A549 (cell line): ENCODE data around the gene C15orf39. TPM values are rescaled to one million over a fixed set of nuclear protein-coding genes. Genes with fewer than 3 reads are reported as not detected.

Source experiments
- ATAC-seq, 2 experiments: fragments of 200-7000 bp in 1 of 2; fragments of >200 bp in 1 of 2; cut with Nextera tagmentation in 1 of 2; cut with Tn5 transposase in 1 of 2; 3 replicates each; pipeline versions ENCODE4 v1.8.0 to v1.9.1; 2018 to 2020; ENCODE audit warnings: mild to moderate bottlenecking in 1 of 2, moderate library complexity in 1 of 2
- CTCF ChIA-PET: fragments of 300-600 bp; sonication (Branson Sonifier 250); formaldehyde crosslinking; extraction: SDS; loops from one replicate; lab custom pipeline; 2021; ENCODE audit warnings: antibody characterized with exemption, inconsistent platforms; lab: Yijun Ruan, JAX
- POLR2A ChIA-PET: fragments of 350-600 bp; formaldehyde crosslinking; extraction: SDS; loops from one replicate; lab custom pipeline; 2021; ENCODE audit warnings: antibody characterized with exemption, inconsistent platforms; lab: Yijun Ruan, JAX
- DNase-seq, 2 experiments: peaks; one replicate each; pipeline versions ENCODE4 v3.0.0 to v3.0.0-alpha.2; 2011 to 2016; ENCODE audit warnings: low read depth in 1 of 2, low spot score in 1 of 2
- FAIRE-seq: peaks from 2 replicates; lab custom pipeline; 2011; peaks lifted over from hg19 to GRCh38; lab: Jason Lieb, UNC
- H3K27ac ChIP-seq, 2 experiments: fragments of >200 bp; sonication (Bioruptor Twin); formaldehyde crosslinking; 3 replicates each; pipeline ENCODE4 v1.5.1; 2016 to 2017
- H3K4me1 ChIP-seq: fragments of >200 bp; sonication (Bioruptor Twin); formaldehyde crosslinking; 3 replicates; pipeline ENCODE4 v1.6.1; 2016
- H3K4me2 ChIP-seq: fragments of >200 bp; sonication (Bioruptor Twin); formaldehyde crosslinking; 3 replicates; pipeline ENCODE4 v1.6.1; 2016
- H3K4me3 ChIP-seq: fragments of >200 bp; sonication (Bioruptor Twin); formaldehyde crosslinking; 3 replicates; pipeline ENCODE4 v1.5.1; 2016
- H3K9me3 ChIP-seq: fragments of >200 bp; sonication (Bioruptor Twin); formaldehyde crosslinking; 3 replicates; pipeline ENCODE4 v1.6.1; 2016
- CBX8 ChIP-seq: fragments of 200-600 bp; sonication (generic); IDR thresholded peaks from 2 replicates; pipeline ENCODE4 v1.6.1; 2016
- CHD2 ChIP-seq: fragments of 150-350 bp; IDR thresholded peaks from 2 replicates; pipeline ENCODE4 v1.6.1; 2014; ENCODE audit warnings: low read length; ENCODE audit not compliant: partially characterized antibody
- EHF ChIP-seq: fragments of 250-450 bp; sonication (Bioruptor Pico); IDR thresholded peaks from 2 replicates; pipeline ENCODE4 v1.5.0; 2020; ENCODE audit warnings: mild to moderate bottlenecking
- FOSL2 ChIP-seq, 2 experiments: fragments of 450-650 bp in 1 of 2; fragments of >200 bp in 1 of 2; sonication (Bioruptor Twin) in 1 of 2; formaldehyde crosslinking; IDR thresholded peaks; 2 replicates each; pipeline versions ENCODE4 v1.5.0 to v1.6.1; 2016 to 2020; ENCODE audit warnings: mild to moderate bottlenecking in 1 of 2, moderate library complexity in 1 of 2
- JUN ChIP-seq, 2 experiments: fragments of >200 bp; sonication (Bioruptor Twin); formaldehyde crosslinking; IDR thresholded peaks; 2 replicates in 1 of 2; 3 replicates in 1 of 2; pipeline ENCODE4 v1.6.1; 2016 to 2017
- KDM1A ChIP-seq: fragments of 200-600 bp; sonication (generic); IDR thresholded peaks from 2 replicates; pipeline ENCODE4 v1.6.1; 2016; ENCODE audit warnings: low read depth, mild to moderate bottlenecking
- MAFK ChIP-seq: fragments of 450-650 bp; IDR thresholded peaks from 2 replicates; pipeline ENCODE4 v1.6.1; 2014; ENCODE audit not compliant: partially characterized antibody
- MYC ChIP-seq: IDR thresholded peaks from 2 replicates; pipeline ENCODE4 v1.6.1; 2012; ENCODE audit warnings: mild to moderate bottlenecking, inconsistent platforms, low read length, improper control_type of control experiment, borderline replicate concordance
- NPAS2 ChIP-seq: fragments of 250-450 bp; sonication (Bioruptor Pico); IDR thresholded peaks from 2 replicates; pipeline ENCODE4 v1.8.0; 2022; ENCODE audit warnings: mild to moderate bottlenecking, moderate library complexity, borderline replicate concordance
- POLR2A ChIP-seq: IDR thresholded peaks from 2 replicates; pipeline ENCODE4 v1.6.1; 2012; ENCODE audit warnings: mild to moderate bottlenecking, low read length
- SMC3 ChIP-seq: fragments of >200 bp; sonication (Bioruptor Twin); formaldehyde crosslinking; IDR thresholded peaks from 3 replicates; pipeline ENCODE4 v1.6.1; 2018; ENCODE audit warnings: inconsistent platforms
- SREBF2 ChIP-seq: fragments of 450-650 bp; IDR thresholded peaks from 2 replicates; pipeline ENCODE4 v1.6.1; 2014; ENCODE audit warnings: mild to moderate bottlenecking, moderate library complexity
- ZC3H11A ChIP-seq: fragments of 450-650 bp; IDR thresholded peaks from 2 replicates; pipeline ENCODE4 v1.6.1; 2014; ENCODE audit warnings: antibody characterized with exemption, mild to moderate bottlenecking
- WGBS: methylation state at CpG from one replicate; pipeline ENCODE4 v1.1.6; 2017; ENCODE audit errors: missing lambda C conversion rate; 5-methylcytosine and 5-hydroxymethylcytosine counted together
- polyA plus RNA-seq, 4 experiments: library from polyadenylated mRNA; depleted of rRNA in 3 of 4; stranded (reverse); fragments of >200 nt; fragmentation: RNase III in 1 of 4; extraction: RNeasy Plus Mini Kit Qiagen cat#74134 plus additional on column Dnase treatment in 1 of 4; gene quantifications; 2 replicates in 3 of 4; 3 replicates in 1 of 4; pipeline ENCODE4 v1.2.3, GENCODE V29; 2011 to 2017
- TF ChIP-seq, protein P1 (sequence below): fragments of >200 bp; sonication (Bioruptor Twin); formaldehyde crosslinking; IDR thresholded peaks from 3 replicates; pipeline ENCODE4 v1.5.1; 2016
- TF ChIP-seq, protein P2 (sequence below): fragments of >200 bp; sonication (Bioruptor Twin); formaldehyde crosslinking; IDR thresholded peaks from 2 replicates; pipeline ENCODE4 v1.6.1; 2016

Gene C15orf39
- polyA plus RNA-seq, 2 of the 4 experiments (the other 2 are of a cell fraction): 5.7 to 16.7 TPM

DNA sequence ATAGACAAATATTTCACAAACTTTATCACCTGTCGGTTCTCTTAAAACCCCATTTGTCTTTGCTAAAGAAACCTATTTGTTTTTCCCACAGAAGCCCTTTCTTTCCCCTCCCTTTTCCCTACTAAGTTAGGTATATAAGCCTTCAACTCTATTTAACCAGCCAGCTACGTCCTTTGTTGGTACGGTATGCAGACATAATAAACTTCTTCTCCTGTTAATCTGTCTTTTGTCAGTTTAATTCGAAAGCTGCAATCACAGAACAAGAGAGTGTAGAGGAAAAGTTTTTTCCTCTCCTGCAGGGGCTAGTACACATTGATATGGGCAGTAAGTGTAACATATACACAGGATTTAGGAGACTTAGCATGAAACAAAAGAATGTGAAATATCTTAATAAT, 21.9 kb upstream of the C15orf39 start:
- no peak overlapping the region for H3K4me3 ChIP-seq
- peaks cover 54% of the 10 kb centered on the region for H3K4me1 ChIP-seq
- no peak overlapping the region for H3K4me2 ChIP-seq
- DNase-seq (no peak), ATAC-seq (no peak), FAIRE-seq (no peak)
- TF ChIP-seq JUN (IDR thresholded peaks at IDR 0.05) (no peak), MYC (no peak), POLR2A (no peak)
- CTCF ChIA-PET: interaction anchor here (1.0 to 2.2 kb wide), 8 partner anchors 11 to 150 kb away, joined by 3 to 6 read pairs (median 4); partner anchors contain the start of gene C15orf39
- H3K27ac ChIP-seq: peak overlapping the region; percentile 1 to 20; a peak in 2 of 6 replicates
- H3K9me3 ChIP-seq: no peaks in the 10 kb centered on the region
- POLR2A ChIA-PET: interaction anchor here (1.1 kb wide), 1 partner anchor 22 kb away, joined by 5 read pairs; the partner anchor contains the start of gene C15orf39
- 79% methylated on average over 4 of the region's 4 CpGs for WGBS

DNA sequence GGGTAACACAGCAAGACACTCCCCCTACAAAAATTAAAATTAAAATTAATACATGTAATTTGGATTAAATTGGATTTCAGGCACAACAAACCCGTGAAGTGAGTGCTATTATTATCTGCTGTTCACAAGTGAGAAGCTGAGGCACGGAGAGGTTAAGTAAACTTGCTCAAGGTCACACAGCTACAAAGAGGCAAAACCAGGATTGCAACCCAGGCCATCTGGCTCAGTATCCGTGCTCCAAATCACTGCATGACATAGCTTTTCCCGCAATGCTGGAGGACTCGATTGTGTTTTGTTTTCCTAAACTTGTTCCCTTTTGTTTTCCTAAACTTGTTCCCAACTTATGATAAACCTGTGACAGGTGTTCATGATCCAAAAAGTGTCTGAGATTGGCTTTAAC, 19.9 kb upstream of the C15orf39 start:
- FAIRE-seq (no peak), DNase-seq (no peak), ATAC-seq (no peak)
- ChIA-PET CTCF (interaction anchor here (1.2 to 3.3 kb wide), 7 partner anchors 12 to 152 kb away, joined by 3 to 14 read pairs (median 5); partner anchors contain the start of gene C15orf39), POLR2A (interaction anchor here (0.6 kb wide), 2 partner anchors 270 to 919 kb away, joined by 3 to 4 read pairs; partner anchors contain the start of gene SIN3A)
- Histone ChIP-seq H3K4me1 (peaks cover 35% of the 10 kb centered on the region), H3K27ac (no peak overlapping the region; a peak in 1 of 6 replicates), H3K9me3 (no peaks in the 10 kb centered on the region), H3K4me3 (no peak overlapping the region), H3K4me2 (no peak overlapping the region)
- TF ChIP-seq JUN (IDR thresholded peaks at IDR 0.05): no peak
- TF ChIP-seq SREBF2: no peak
- no peak for TF ChIP-seq CHD2
- no peak for TF ChIP-seq NPAS2 (CRISPR knock-in tag)
- TF ChIP-seq MAFK: no peak
- 86% methylated on average over 5 of the region's 5 CpGs for WGBS

DNA sequence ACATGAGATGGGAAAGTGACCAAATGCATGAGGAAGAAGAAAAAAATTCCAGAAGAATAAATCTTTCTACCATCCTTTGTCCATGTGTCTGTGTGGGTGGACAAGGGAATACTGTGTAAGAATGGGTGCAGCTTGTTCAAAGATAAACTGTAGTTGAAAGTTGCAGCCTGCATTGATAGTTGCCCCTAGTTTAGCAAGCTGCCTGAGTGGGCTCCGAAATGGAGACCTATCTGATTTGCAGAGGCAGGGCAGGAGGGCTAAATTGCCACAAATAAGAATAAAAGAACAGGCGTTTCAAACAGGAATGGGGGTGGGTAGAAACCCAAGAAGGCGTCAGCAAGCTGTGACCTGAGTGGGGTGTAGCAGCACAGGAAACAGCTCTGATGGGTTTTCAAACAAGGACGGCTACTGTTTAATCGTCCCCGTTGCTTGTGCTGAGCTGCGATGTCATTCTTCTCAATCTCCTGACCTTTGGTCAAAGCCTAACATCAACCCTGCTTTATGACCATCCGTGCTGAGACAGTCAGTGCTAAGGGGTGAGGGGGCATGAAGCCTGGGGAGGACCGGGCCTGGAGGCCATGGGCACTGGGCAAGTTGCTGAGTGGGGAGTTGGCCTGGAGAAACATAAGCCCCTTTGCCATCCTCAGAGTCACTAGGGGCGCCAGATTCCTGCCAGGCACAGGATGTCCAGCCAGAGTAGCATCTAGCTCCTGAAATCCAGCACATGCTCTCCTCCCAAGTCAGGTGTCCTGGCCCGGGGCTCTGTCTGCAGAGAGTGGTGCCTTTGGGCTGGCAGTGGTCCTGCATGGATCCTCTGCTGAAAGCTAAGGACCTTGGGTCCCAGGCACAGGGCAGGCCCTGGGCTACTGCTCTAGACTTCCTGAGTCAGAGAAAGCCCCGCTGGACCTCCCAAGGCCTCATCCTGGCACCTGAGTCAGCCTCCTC, 19.2 kb upstream of the C15orf39 start:
- WGBS: 72% methylated on average over 11 of the region's 12 CpGs
- H3K4me3 ChIP-seq: no peak overlapping the region

More for the DNA sequence above, 19.2 kb upstream of the C15orf39 start:
- FAIRE-seq: no peak
- ChIA-PET POLR2A (interaction anchor here (0.6 to 1.0 kb wide), 3 partner anchors 19 to 919 kb away, joined by 3 to 5 read pairs (median 4); partner anchors contain the start of genes C15orf39 and SIN3A), CTCF (interaction anchor here (1.2 to 3.3 kb wide), 7 partner anchors 11 to 152 kb away, joined by 3 to 14 read pairs (median 5); partner anchors contain the start of gene C15orf39)
- H3K4me1 ChIP-seq: peaks cover 28% of the 10 kb centered on the region
- DNase-seq: no peak
- H3K9me3 ChIP-seq: no peaks in the 10 kb centered on the region
- peak overlapping the region; percentile 4 to 38; a peak in 3 of 6 replicates for H3K27ac ChIP-seq
- TF ChIP-seq SMC3 (no peak), CBX8 (no peak), FOSL2 (IDR thresholded peaks at IDR 0.05) (no peak), FOSL2 (CRISPR knock-in tag; IDR thresholded peaks at IDR 0.05) (no peak), ZC3H11A (no peak), KDM1A (no peak), EHF (no peak)
- TF ChIP-seq, protein P1, sequence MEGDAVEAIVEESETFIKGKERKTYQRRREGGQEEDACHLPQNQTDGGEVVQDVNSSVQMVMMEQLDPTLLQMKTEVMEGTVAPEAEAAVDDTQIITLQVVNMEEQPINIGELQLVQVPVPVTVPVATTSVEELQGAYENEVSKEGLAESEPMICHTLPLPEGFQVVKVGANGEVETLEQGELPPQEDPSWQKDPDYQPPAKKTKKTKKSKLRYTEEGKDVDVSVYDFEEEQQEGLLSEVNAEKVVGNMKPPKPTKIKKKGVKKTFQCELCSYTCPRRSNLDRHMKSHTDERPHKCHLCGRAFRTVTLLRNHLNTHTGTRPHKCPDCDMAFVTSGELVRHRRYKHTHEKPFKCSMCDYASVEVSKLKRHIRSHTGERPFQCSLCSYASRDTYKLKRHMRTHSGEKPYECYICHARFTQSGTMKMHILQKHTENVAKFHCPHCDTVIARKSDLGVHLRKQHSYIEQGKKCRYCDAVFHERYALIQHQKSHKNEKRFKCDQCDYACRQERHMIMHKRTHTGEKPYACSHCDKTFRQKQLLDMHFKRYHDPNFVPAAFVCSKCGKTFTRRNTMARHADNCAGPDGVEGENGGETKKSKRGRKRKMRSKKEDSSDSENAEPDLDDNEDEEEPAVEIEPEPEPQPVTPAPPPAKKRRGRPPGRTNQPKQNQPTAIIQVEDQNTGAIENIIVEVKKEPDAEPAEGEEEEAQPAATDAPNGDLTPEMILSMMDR: no peak
- TF ChIP-seq, protein P2, sequence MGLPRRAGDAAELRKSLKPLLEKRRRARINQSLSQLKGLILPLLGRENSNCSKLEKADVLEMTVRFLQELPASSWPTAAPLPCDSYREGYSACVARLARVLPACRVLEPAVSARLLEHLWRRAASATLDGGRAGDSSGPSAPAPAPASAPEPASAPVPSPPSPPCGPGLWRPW: no peak
- H3K4me2 ChIP-seq: no peak overlapping the region; the same call in 2 of the 3 replicates
- peak; percentile 49 to 73; a peak in 5 of 6 replicates for ATAC-seq
